ENCODE data around the gene TSPO2. TPM values are rescaled to one million over a fixed set of nuclear protein-coding genes. Genes with fewer than 3 reads are reported as not detected.

The TSPO2 gene
- total RNA-seq, 2 experiments from 2014 or later = not detected

- no TSS peak for BruUV-seq (replicated peaks)
- H3K9me2 ChIP-seq (ENCODE audit: insufficient read depth, low read length) = no peaks in the 10 kb centered on the region
- peaks cover 54% of the 10 kb centered on the region for H3K36me3 ChIP-seq (ENCODE audit: insufficient read depth, low read length)
- H3K4me1 ChIP-seq (ENCODE audit: insufficient read depth, low read length, poor library complexity, severe bottlenecking) = peaks cover 6% of the 10 kb centered on the region
- H3K79me2 ChIP-seq (ENCODE audit: insufficient read depth, low read depth, low read length) = no peaks in the 10 kb centered on the region
- DNase-seq (ENCODE audit: low spot score) = no peak
- intact Hi-C loops (cut with micrococcal nuclease; ENCODE audit: unreplicated experiment) = no loop called here
- no peak overlapping the region for H3K4me2 ChIP-seq (ENCODE audit: low read length)
- CTCF ChIA-PET (ENCODE audit: unreplicated experiment) = no interaction called here
- TF ChIP-seq EZH2phosphoT487 (IDR thresholded peaks at IDR 0.05; ENCODE audit: borderline replicate concordance, low read depth, low read length) (no peak), CTCF (conservative IDR thresholded peaks at IDR 0.05; ENCODE audit: low read length) (no peak)
- H2AFZ ChIP-seq (ENCODE audit: low read length) = no peak overlapping the region
- H4K20me1 ChIP-seq (ENCODE audit: insufficient read depth, low read length) = 0 out of 2 replicates have a peak, but pooled peaks cover 6% of the 10 kb centered on the region
- H3K4me3 ChIP-seq (ENCODE audit: low read depth, low read length, poor library complexity, severe bottlenecking) = no peak overlapping the region
- no peaks in the 10 kb centered on the region for H3K9me3 ChIP-seq (ENCODE audit: low read length)
- no peak overlapping the region for H3K27ac ChIP-seq (ENCODE audit: low read depth, low read length, poor library complexity, severe bottlenecking)
- POLR2A ChIA-PET = interaction anchor here (1.1 kb wide), 1 partner anchor 10 kb away, joined by 3 read pairs; no protein-coding TSS in a partner anchor
Measured at GRCh38 chr6:41064841-41065240, 22.6 kb downstream of the TSPO2 start.

GRCh38 chr6:41065550-41066026 lies 23.3 kb downstream of the TSPO2 start:
- Histone ChIP-seq H3K4me1 (ENCODE audit: insufficient read depth, low read length, poor library complexity, severe bottlenecking) (peaks cover 4% of the 10 kb centered on the region), H3K4me3 (ENCODE audit: low read depth, low read length, poor library complexity, severe bottlenecking) (no peak overlapping the region), H2AFZ (ENCODE audit: low read length) (no peak overlapping the region), H3K79me2 (ENCODE audit: insufficient read depth, low read depth, low read length) (peaks cover 5% of the 10 kb centered on the region; the same call in 1 of the 2 replicates), H3K9me3 (ENCODE audit: low read length) (no peaks in the 10 kb centered on the region), H3K27ac (ENCODE audit: low read depth, low read length, poor library complexity, severe bottlenecking) (no peak overlapping the region), H3K9me2 (ENCODE audit: insufficient read depth, low read length) (no peaks in the 10 kb centered on the region), H3K4me2 (ENCODE audit: low read length) (no peak overlapping the region), H4K20me1 (ENCODE audit: insufficient read depth, low read length) (0 out of 2 replicates have a peak, but pooled peaks cover 6% of the 10 kb centered on the region), H3K36me3 (ENCODE audit: insufficient read depth, low read length) (peaks cover 58% of the 10 kb centered on the region)
- intact Hi-C loops (cut with micrococcal nuclease; ENCODE audit: unreplicated experiment) = loop anchor here (2.0 kb wide), 1 partner anchor 59 kb away; no protein-coding TSS in a partner anchor
- BruUV-seq (replicated peaks) = no TSS peak
- DNase-seq (ENCODE audit: low spot score) = no peak
- TF ChIP-seq CTCF (conservative IDR thresholded peaks at IDR 0.05; ENCODE audit: low read length) = no peak
- no peak for TF ChIP-seq EZH2phosphoT487 (IDR thresholded peaks at IDR 0.05; ENCODE audit: borderline replicate concordance, low read depth, low read length)
- ChIA-PET POLR2A (no interaction called here), CTCF (ENCODE audit: unreplicated experiment) (interaction anchor here (0.8 kb wide), 1 partner anchor 10 kb away, joined by 3 read pairs; no protein-coding TSS in a partner anchor)

GRCh38 chr6:41066867-41067304 lies 24.6 kb downstream of the TSPO2 start:
- POLR2A ChIA-PET = no interaction called here
- TSS peak; percentile 16 for BruUV-seq (replicated peaks)
- H3K9me3 ChIP-seq (ENCODE audit: low read length) = no peaks in the 10 kb centered on the region
- H3K4me2 ChIP-seq (ENCODE audit: low read length) = no peak overlapping the region
- 0 out of 2 replicates have a peak, but pooled peaks cover 6% of the 10 kb centered on the region for H4K20me1 ChIP-seq (ENCODE audit: insufficient read depth, low read length)
- DNase-seq (ENCODE audit: low spot score) = peak; percentile 74
- no peak overlapping the region for H3K4me3 ChIP-seq (ENCODE audit: low read depth, low read length, poor library complexity, severe bottlenecking)
- CTCF ChIA-PET (ENCODE audit: unreplicated experiment) = no interaction called here
- H3K79me2 ChIP-seq (ENCODE audit: insufficient read depth, low read depth, low read length) = peaks cover 15% of the 10 kb centered on the region; the same call in 1 of the 2 replicates
- no peaks in the 10 kb centered on the region for H3K9me2 ChIP-seq (ENCODE audit: insufficient read depth, low read length)
- no peak overlapping the region for H3K27ac ChIP-seq (ENCODE audit: low read depth, low read length, poor library complexity, severe bottlenecking)
- no peak for TF ChIP-seq EZH2phosphoT487 (IDR thresholded peaks at IDR 0.05; ENCODE audit: borderline replicate concordance, low read depth, low read length)
- peak; percentile 98 for TF ChIP-seq CTCF (conservative IDR thresholded peaks at IDR 0.05; ENCODE audit: low read length)
- peaks cover 58% of the 10 kb centered on the region for H3K36me3 ChIP-seq (ENCODE audit: insufficient read depth, low read length)
- H3K4me1 ChIP-seq (ENCODE audit: insufficient read depth, low read length, poor library complexity, severe bottlenecking) = peaks cover 11% of the 10 kb centered on the region
- intact Hi-C loops (cut with micrococcal nuclease; ENCODE audit: unreplicated experiment) = loop anchor here (2.0 kb wide), 1 partner anchor 60 kb away; no protein-coding TSS in a partner anchor
- no peak overlapping the region for H2AFZ ChIP-seq (ENCODE audit: low read length)
